Right ventricle myocardium superior (tissue), 1 donor: ENCODE results near the gene PXMP2. TPM values are rescaled to one million over a fixed set of nuclear protein-coding genes. Genes with fewer than 3 reads are reported as not detected.
"Not testable (repeated sequence)": the region's sequence is repeated elsewhere in the genome, so short reads cannot be mapped to it uniquely, and the experiment has no call there.

ENCODE experiments used
- ATAC-seq: fragments of 200-7000 bp; cut with Tn5 transposase; one replicate; pipeline ENCODE4 v1.9.1; 2020; ENCODE audit warnings: mild to moderate bottlenecking; ENCODE audit not compliant: poor library complexity
- DNase-seq: peaks from one replicate; pipeline ENCODE4 v3.0.0-alpha.2; 2020
- intact Hi-C: fragments of 100-400 bp; cut with DNase I; formaldehyde crosslinking; loops from one replicate; pipeline ENCODE4 v1.11.2; 2022
- total RNA-seq: library from RNA; stranded (reverse); fragmentation: NEBNext Ultra II Directional; extraction: Animal tissue kit (Norgen Biotek cat#: 25700); gene quantifications from one replicate; pipeline ENCODE4 v1.2.1, GENCODE V29; 2021
- donor health status: DM: no; HTN: yes; CAD: no; lungs with severe emphysema.

PXMP2 gene
- total RNA-seq, 1 donor from 2014 or later: 54.9 TPM

- no peak for ATAC-seq
- DNase-seq: no peak
- intact Hi-C loops: no loop called here
Observed at GRCh38 chr12:132675757-132676432, 11.5 kb upstream of the PXMP2 start.

GRCh38 chr12:132677492-132677891 is 9.9 kb upstream of the PXMP2 start:
- ATAC-seq (no peak), DNase-seq (no peak)
- intact Hi-C loops: no loop called here

- intact Hi-C loops: no loop called here
- DNase-seq (no peak), ATAC-seq (no peak)
Observed at GRCh38 chr12:132685400-132685799, 2.0 kb upstream of the PXMP2 start.

GRCh38 chr12:132686825-132687210 is 569 bp upstream of the PXMP2 start:
- ATAC-seq: peak; percentile 1
- intact Hi-C loops: no loop called here
- DNase-seq: no peak

GRCh38 chr12:132689227-132689626 is 1.8 kb downstream of the PXMP2 start:
- DNase-seq (no peak), ATAC-seq (peak; percentile 9)
- intact Hi-C loops: no loop called here

- intact Hi-C loops: no loop called here
- DNase-seq: no peak
- no peak for ATAC-seq
Observed at GRCh38 chr12:132690112-132690511, 2.7 kb downstream of the PXMP2 start.

GRCh38 chr12:132692030-132692429 is 4.6 kb downstream of the PXMP2 start:
- DNase-seq, intact Hi-C loops, ATAC-seq: not testable (repeated sequence)

GRCh38 chr12:132694888-132695287 is 7.5 kb downstream of the PXMP2 start:
- DNase-seq, intact Hi-C loops, ATAC-seq: not testable (repeated sequence)

GRCh38 chr12:132695431-132695830 is 8.0 kb downstream of the PXMP2 start:
- peak; percentile 67 for DNase-seq
- ATAC-seq: peak; percentile 98
- intact Hi-C loops: no loop called here

GRCh38 chr12:132698341-132698740 is 11.0 kb downstream of the PXMP2 start:
- ATAC-seq: no peak
- no peak for DNase-seq
- intact Hi-C loops: no loop called here

- no peak for ATAC-seq
- intact Hi-C loops: no loop called here
- DNase-seq: no peak
Observed at GRCh38 chr12:132700212-132700822, 12.9 kb downstream of the PXMP2 start.

GRCh38 chr12:132702640-132703039 is 15.3 kb downstream of the PXMP2 start:
- DNase-seq (no peak), ATAC-seq (no peak)
- intact Hi-C loops: no loop called here

GRCh38 chr12:132703641-132704040 is 16.3 kb downstream of the PXMP2 start:
- intact Hi-C loops: no loop called here
- ATAC-seq (no peak), DNase-seq (no peak)

GRCh38 chr12:132707241-132707640 is 19.9 kb downstream of the PXMP2 start:
- intact Hi-C loops: no loop called here
- DNase-seq (no peak), ATAC-seq (no peak)

- intact Hi-C loops: no loop called here
- DNase-seq: no peak
- no peak for ATAC-seq
Observed at GRCh38 chr12:132708150-132708549, 20.8 kb downstream of the PXMP2 start.

- DNase-seq: no peak
- peak; percentile 39 for ATAC-seq
- intact Hi-C loops: no loop called here
Observed at GRCh38 chr12:132710043-132710404, 22.6 kb downstream of the PXMP2 start.

- intact Hi-C loops: no loop called here
- ATAC-seq: peak; percentile 97
- DNase-seq: peak; percentile 88
Observed at GRCh38 chr12:132710405-132711079, 23.2 kb downstream of the PXMP2 start, which contains the start of gene PGAM5. Gene PGAM5, plus strand, starts transcription at chr12:132710842. Its CDS starts 35 bp downstream, at chr12:132710877.

GRCh38 chr12:132711080-132711843 is 23.9 kb downstream of the PXMP2 start:
- intact Hi-C loops: no loop called here
- DNase-seq: no peak
- ATAC-seq: no peak

- ATAC-seq (no peak), DNase-seq (no peak)
- intact Hi-C loops: no loop called here
Observed at GRCh38 chr12:132713123-132713522, 25.7 kb downstream of the PXMP2 start.
